GM13976 (cell line): ENCODE data around the gene SLC4A3.

Experiments used
- DNase-seq: peaks from one replicate; pipeline ENCODE4 v3.0.0; 2012; ENCODE audit warnings: low spot score
- in situ Hi-C: fragments of 300-500 bp; cut with MboI; formaldehyde crosslinking; loops from one replicate; pipeline ENCODE4 v1.12.0; 2022; ENCODE audit warnings: low sequenced_read_pairs, mixed read lengths, inconsistent platforms; ENCODE audit not compliant: unreplicated experiment
- TF ChIP-seq, protein P1 (sequence below): IDR thresholded peaks from 2 replicates; pipeline ENCODE4 v1.5.1; 2012; ENCODE audit warnings: borderline replicate concordance, mild to moderate bottlenecking; ENCODE audit not compliant: insufficient read depth; ENCODE audit errors: extremely low read depth, missing control alignments, control extremely low read depth

Gene SLC4A3

DNA sequence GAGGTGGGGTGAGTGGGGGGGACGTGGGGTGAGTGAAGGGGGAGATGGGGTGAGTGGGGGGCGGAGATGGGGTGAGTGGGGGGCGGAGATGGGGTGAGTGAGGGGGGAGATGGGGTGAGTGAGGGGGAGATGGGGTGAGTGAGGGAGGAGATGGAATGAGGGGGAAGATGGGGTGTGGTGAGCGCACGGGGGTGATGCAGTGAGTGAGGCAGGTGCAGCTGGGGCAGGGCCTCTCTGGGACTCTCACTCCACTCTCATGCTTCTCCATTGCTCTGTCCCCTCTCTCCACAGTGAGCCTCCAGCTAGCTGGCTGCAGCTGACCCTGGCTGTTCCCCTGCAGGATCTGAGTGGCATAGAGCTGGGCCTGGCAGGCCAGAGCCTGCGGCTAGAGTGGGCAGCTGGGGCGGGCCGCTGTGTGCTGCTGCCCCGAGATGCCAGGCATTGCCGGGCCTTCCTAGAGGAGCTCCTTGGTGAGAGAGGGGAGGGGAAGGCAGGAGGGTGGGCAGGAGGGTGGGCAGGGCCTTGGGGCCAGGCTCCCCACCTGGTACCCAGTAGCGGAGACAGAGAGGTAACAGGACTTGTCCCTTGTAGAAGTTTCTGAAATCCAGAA is 13.9 kb upstream of the SLC4A3 start:
- in situ Hi-C loops: no loop called here
- no peak for DNase-seq
- TF ChIP-seq, protein P1, sequence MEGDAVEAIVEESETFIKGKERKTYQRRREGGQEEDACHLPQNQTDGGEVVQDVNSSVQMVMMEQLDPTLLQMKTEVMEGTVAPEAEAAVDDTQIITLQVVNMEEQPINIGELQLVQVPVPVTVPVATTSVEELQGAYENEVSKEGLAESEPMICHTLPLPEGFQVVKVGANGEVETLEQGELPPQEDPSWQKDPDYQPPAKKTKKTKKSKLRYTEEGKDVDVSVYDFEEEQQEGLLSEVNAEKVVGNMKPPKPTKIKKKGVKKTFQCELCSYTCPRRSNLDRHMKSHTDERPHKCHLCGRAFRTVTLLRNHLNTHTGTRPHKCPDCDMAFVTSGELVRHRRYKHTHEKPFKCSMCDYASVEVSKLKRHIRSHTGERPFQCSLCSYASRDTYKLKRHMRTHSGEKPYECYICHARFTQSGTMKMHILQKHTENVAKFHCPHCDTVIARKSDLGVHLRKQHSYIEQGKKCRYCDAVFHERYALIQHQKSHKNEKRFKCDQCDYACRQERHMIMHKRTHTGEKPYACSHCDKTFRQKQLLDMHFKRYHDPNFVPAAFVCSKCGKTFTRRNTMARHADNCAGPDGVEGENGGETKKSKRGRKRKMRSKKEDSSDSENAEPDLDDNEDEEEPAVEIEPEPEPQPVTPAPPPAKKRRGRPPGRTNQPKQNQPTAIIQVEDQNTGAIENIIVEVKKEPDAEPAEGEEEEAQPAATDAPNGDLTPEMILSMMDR: no peak

DNA sequence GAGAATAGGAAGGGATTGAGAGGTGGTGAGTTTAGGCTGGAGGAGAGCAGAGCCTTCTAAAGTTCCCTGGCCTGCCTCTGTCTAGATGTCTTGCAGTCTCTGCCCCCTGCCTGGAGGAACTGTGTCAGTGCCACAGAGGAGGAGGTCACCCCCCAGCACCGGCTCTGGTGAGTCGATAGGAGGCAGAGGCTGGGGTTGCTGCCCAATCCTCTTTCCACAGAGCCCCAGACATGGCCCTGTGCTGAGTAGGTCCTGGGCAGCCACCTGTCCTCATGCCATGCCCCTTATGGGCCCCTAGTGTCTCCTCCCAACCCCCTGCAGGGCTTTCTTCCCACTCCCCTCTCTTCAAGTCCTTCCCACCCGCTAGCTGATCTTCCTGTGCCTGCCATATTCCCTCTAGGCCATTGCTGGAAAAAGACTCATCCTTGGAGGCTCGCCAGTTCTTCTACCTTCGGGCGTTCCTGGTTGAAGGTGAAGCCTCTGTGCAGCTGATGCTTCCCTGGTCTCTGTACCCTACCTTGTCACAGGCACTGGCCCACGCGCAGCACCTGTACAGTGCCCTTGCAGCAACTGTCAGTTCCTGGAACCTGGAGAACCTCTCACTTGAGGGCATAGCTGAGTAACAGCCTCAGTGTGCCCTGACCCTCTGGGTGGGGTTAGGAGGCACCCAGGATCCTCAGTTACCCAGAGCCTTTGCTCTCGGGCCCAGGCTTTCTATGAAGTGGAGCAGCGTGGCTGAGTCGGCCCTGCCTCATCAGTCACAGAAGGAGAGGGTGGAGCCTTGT is 13.2 kb upstream of the SLC4A3 start:
- no peak for DNase-seq
- TF ChIP-seq, protein P1: no peak
- in situ Hi-C loops: no loop called here

DNA sequence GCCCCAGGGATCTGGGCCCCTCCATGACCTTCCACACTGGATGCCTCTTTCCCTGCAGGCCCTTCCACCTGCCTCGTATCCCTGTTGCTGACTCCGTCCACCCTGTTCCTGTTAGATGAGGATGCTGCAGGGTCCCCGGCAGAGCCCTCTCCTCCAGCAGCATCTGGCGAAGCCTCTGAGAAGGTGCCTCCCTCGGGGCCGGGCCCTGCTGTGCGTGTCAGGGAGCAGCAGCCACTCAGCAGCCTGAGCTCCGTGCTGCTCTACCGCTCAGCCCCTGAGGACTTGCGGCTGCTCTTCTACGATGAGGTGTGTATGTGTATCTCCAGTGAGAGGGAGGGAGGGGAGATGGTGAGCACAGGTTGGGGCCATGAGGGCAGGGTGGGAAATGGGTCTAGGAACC is 12.4 kb upstream of the SLC4A3 start:
- TF ChIP-seq, protein P1: no peak
- no peak for DNase-seq
- in situ Hi-C loops: no loop called here

DNA sequence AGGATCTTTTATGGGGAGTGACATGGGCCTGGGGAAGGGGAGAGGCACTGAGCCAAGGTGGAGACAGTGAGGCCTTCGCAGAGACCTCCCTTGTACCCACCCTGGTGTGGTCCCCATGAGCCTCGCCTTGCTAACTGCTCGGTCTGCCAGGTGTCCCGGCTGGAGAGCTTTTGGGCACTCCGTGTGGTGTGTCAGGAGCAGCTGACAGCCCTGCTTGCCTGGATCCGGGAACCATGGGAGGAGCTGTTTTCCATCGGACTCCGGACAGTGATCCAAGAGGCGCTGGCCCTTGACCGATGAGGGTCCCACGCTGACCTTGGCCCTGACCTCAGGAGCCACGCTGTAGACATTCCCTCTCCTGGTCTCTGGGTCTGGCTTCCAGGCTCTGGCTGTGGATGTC is 11.5 kb upstream of the SLC4A3 start:
- in situ Hi-C loops: no loop called here
- TF ChIP-seq, protein P1: no peak
- no peak for DNase-seq

DNA sequence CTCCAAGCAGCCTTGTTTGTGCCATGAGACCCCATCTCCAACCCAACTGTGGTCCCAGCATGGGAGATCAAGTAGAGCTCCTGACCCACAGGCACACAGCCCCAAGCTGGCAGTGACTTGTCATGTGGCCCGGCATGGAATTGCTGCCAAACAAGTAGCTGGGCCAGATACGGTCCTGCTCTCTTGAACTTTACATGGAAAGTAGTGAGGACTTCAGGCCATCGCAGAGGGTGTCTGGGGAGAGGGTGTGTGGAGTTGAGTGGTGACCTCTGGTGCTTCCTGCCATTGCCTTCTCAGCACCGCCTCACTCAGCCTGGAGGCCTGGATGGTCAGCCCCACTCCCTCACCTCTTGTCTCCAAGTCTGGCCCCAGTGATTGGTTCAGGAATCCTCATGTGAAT is 10.9 kb upstream of the SLC4A3 start:
- TF ChIP-seq, protein P1: no peak
- DNase-seq: no peak
- in situ Hi-C loops: no loop called here

DNA sequence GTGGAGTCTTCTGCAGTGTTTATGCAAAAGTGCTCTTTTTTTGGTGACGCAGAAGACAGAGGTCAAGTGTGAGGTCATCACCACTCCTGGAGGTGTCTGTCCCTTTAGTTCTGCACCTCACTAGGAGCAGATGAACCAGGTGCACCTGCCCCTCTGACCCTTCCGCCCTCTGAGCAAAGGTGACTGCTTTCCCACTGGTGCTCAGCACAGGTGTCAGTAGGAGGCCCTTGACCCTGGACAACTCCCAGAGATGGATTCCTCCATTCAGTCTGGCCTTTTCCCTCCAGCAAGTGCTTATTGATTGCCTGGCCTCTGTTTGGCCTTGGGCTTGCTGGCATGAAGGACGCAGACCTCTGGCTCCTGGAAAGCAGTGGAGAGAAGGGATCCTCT is 8.7 kb upstream of the SLC4A3 start:
- TF ChIP-seq, protein P1: no peak
- in situ Hi-C loops: no loop called here
- DNase-seq: no peak
